ENCODE measurements around the gene RILPL2. TPM values are rescaled to one million over a fixed set of nuclear protein-coding genes. Genes with fewer than 3 reads are reported as not detected.
"Not testable (repeated sequence)": the region's sequence is repeated elsewhere in the genome, so short reads cannot be mapped to it uniquely, and the experiment has no call there.

The RILPL2 gene
- total RNA-seq, 1 donor from 2014 or later = 2.2 TPM

DNA sequence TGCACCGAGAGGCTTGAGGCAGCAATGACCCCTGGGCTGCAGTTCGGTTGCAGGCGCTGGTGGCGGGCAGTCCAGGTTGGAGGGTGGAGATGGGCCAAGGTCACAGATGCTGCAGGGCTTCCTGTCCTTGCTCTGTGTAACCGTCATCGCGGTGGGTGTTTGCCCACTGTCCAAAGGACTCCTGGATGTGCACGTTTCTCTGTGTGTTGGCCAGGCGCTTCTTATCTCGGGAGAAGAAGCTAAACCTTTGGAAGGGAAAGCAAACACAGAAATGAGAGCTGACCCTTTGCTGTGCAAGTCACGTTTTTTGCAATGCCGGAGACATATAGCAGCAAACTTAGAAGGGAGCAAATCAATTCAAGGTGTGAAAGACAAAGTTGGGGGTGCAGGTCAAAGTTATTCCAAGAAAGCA lies 36.0 kb upstream of the RILPL2 start:
- no peak for DNase-seq
- intact Hi-C loops (cut with micrococcal nuclease) = no loop called here
- Histone ChIP-seq H3K4me1 (peaks cover 63% of the 10 kb centered on the region), H3K4me3 (no peak overlapping the region), H3K36me3 (peaks cover 48% of the 10 kb centered on the region), H3K27me3 (ENCODE audit: low read depth) (no peaks in the 10 kb centered on the region), H3K27ac (replicated peaks) (peak overlapping the region; percentile 93), H3K9me3 (replicated peaks) (no peaks in the 10 kb centered on the region)
- TF ChIP-seq, protein P1, sequence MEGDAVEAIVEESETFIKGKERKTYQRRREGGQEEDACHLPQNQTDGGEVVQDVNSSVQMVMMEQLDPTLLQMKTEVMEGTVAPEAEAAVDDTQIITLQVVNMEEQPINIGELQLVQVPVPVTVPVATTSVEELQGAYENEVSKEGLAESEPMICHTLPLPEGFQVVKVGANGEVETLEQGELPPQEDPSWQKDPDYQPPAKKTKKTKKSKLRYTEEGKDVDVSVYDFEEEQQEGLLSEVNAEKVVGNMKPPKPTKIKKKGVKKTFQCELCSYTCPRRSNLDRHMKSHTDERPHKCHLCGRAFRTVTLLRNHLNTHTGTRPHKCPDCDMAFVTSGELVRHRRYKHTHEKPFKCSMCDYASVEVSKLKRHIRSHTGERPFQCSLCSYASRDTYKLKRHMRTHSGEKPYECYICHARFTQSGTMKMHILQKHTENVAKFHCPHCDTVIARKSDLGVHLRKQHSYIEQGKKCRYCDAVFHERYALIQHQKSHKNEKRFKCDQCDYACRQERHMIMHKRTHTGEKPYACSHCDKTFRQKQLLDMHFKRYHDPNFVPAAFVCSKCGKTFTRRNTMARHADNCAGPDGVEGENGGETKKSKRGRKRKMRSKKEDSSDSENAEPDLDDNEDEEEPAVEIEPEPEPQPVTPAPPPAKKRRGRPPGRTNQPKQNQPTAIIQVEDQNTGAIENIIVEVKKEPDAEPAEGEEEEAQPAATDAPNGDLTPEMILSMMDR (IDR thresholded peaks at IDR 0.05; ENCODE audit: borderline replicate concordance) = no peak

DNA sequence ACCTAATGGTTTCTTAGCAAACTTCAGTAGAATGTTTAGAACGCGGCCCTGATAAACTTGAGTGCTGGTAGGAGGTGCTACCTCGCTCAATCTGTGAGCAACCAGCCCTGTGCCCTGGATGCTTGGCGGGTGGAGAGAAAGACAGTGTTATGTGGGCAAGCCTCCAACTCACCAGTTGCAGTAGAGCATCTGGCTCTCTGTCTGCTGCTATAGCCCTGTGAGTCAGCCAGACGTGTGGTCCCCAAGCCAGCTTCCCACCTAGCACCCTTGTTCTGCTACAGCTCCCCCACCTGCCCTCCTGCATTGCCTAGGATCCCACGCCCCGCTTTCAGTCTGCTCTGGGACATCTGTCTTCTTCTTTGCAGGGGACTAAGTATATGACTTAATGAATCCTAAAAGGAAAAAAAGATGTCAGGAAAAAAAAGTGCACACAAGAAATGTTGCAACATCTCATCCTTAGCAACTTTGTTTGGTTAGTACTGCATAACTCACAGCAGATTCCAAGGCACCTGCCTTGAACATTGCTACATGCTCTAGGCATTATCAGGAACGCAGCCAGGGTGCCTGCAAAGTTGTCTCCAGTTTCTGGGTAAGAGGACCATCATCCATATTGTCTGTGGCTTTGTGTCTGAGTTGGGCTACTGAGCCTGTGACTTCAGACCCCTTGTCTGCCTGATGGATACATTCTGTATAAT lies 35.0 kb upstream of the RILPL2 start:
- DNase-seq = peak; percentile 57
- intact Hi-C loops (cut with micrococcal nuclease) = no loop called here
- Histone ChIP-seq H3K36me3 (peaks cover 43% of the 10 kb centered on the region), H3K9me3 (replicated peaks) (no peaks in the 10 kb centered on the region), H3K4me1 (peaks cover 66% of the 10 kb centered on the region), H3K27ac (replicated peaks) (peak overlapping the region; percentile 93), H3K4me3 (no peak overlapping the region), H3K27me3 (ENCODE audit: low read depth) (no peaks in the 10 kb centered on the region)
- TF ChIP-seq, protein P1 (IDR thresholded peaks at IDR 0.05; ENCODE audit: borderline replicate concordance) = no peak

DNA sequence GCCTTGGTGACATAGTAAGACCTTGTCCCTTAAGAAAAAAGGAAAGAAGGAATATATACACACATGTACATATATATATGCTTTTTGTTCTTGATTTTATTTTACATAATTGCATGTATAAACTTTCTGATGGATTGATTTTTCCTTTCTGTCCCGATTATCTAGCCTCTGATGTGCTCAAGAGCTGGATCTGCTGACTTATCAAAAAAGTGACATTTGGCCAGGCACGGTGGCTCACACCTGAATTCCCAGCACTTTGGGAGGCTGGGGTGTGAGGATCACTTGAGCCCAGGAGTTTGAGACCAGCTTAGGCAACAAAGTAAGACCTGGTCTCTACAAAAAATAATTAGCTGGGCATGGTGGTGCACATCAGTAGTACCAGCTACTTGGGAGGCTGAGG lies 33.5 kb upstream of the RILPL2 start:
- H3K9me3 ChIP-seq (replicated peaks) = no peaks in the 10 kb centered on the region
- H3K4me1 ChIP-seq = peaks cover 67% of the 10 kb centered on the region
- intact Hi-C loops (cut with micrococcal nuclease) = no loop called here
- H3K27me3 ChIP-seq (ENCODE audit: low read depth) = no peaks in the 10 kb centered on the region
- H3K36me3 ChIP-seq = peaks cover 55% of the 10 kb centered on the region
- no peak for DNase-seq
- H3K4me3 ChIP-seq = no peak overlapping the region
- peak overlapping the region; percentile 93 for H3K27ac ChIP-seq (replicated peaks)
- TF ChIP-seq, protein P1 (IDR thresholded peaks at IDR 0.05; ENCODE audit: borderline replicate concordance) = no peak

DNA sequence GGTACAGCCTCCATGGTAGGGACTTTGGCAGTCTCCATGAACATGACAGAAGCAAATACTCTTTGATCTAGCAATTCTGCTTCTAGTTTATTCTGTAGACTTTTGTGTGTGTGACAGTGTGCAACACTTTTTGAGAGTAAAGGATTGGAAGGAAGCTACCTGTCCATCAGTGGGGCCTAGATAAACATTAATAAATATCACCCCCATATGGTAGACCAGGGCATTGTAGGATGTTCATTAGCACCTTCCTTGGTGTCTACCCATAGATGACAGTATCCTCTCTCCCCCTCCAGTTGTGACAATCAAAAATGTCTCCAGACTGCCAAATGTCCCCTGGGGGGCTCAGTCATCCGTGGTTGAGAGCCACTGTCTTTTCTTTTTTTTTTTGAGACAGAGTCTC lies 32.3 kb upstream of the RILPL2 start:
- Histone ChIP-seq H3K4me3 (no peak overlapping the region), H3K27ac (replicated peaks) (no peak overlapping the region), H3K36me3 (peaks cover 57% of the 10 kb centered on the region), H3K27me3 (ENCODE audit: low read depth) (no peaks in the 10 kb centered on the region), H3K9me3 (replicated peaks) (no peaks in the 10 kb centered on the region), H3K4me1 (peaks cover 66% of the 10 kb centered on the region)
- intact Hi-C loops (cut with micrococcal nuclease) = no loop called here
- DNase-seq = no peak
- TF ChIP-seq, protein P1 (IDR thresholded peaks at IDR 0.05; ENCODE audit: borderline replicate concordance) = no peak

DNA sequence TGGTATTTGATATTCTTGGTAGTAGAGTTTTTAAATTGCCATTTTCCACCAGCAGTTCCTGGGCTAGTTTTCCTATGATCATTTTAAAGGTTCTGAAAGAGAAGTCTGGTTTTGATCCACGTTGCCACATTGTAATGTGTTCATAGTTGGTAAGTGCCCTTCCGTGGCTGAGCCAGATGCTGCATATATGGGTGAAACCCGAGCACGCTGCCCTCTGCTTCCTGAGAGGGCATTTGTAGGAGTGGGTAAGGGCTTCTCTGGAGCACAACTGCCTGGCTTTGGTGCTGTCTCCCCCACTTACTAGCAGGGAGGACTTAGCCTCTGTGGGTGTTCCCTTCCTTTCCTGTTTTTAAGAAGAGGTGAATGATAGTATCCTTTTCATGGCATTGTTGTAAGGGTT lies 28.6 kb upstream of the RILPL2 start:
- peaks cover 40% of the 10 kb centered on the region for H3K4me1 ChIP-seq
- no peaks in the 10 kb centered on the region for H3K9me3 ChIP-seq (replicated peaks)
- DNase-seq = no peak
- H3K27me3 ChIP-seq (ENCODE audit: low read depth) = no peaks in the 10 kb centered on the region
- no peak overlapping the region for H3K4me3 ChIP-seq
- peaks cover 28% of the 10 kb centered on the region for H3K36me3 ChIP-seq
- TF ChIP-seq, protein P1 (IDR thresholded peaks at IDR 0.05; ENCODE audit: borderline replicate concordance) = no peak
- H3K27ac ChIP-seq (replicated peaks) = peak overlapping the region; percentile 63
- intact Hi-C loops (cut with micrococcal nuclease) = no loop called here

DNA sequence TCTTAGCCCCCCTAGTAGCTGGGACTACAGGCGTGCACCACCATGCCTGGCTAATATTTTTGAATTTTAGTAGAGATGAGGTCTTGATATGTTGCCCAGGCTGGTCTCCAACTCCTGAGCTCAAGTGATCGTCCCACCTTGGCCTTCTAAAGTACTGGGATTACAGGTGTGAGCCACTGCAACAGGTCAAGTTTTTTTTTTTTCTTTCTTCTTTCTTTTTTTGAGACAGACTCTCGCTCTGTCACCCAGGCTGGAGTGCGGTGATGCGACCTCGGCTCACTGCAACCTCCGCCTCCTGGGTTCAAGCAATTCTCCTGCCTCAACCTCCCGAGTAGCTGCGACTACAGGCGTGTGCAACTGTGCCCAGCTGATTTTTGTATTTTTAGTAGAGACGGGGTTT lies 26.7 kb upstream of the RILPL2 start:
- H3K9me3 ChIP-seq (replicated peaks); intact Hi-C loops (cut with micrococcal nuclease); H3K27me3 ChIP-seq (ENCODE audit: low read depth); H3K4me3 ChIP-seq; H3K27ac ChIP-seq (replicated peaks); DNase-seq: not testable (repeated sequence)
- Histone ChIP-seq H3K4me1 (peaks cover 59% of the 10 kb centered on the region), H3K36me3 (peaks cover 24% of the 10 kb centered on the region)

Measured in left ventricle myocardium inferior (tissue), 1 donor.